Kidney epithelial cell (primary cell): Measurements from ENCODE around the gene AGR3. TPM values are rescaled to one million over a fixed set of nuclear protein-coding genes. Genes with fewer than 3 reads are reported as not detected.
A peak's percentile ranks its signal among the peaks of the same experiment; 100 is the strongest.

Source experiments
- DNase-seq: peaks from one replicate; pipeline ENCODE4 v3.0.0-alpha.2; 2010; ENCODE audit warnings: low read depth
- H3K27me3 ChIP-seq: 2 replicates; pipeline ENCODE4 v1.6.0; 2011; ENCODE audit warnings: low read length; ENCODE audit not compliant: control insufficient read depth, insufficient read depth
- H3K36me3 ChIP-seq: 2 replicates; pipeline ENCODE4 v1.5.1; 2011; ENCODE audit warnings: low read length; ENCODE audit not compliant: control insufficient read depth, insufficient read depth
- H3K4me3 ChIP-seq: 2 replicates; pipeline ENCODE4 v1.5.1; 2011; ENCODE audit warnings: low read depth, mild to moderate bottlenecking, control low read depth, low read length
- total RNA-seq: library from RNA; depleted of rRNA; stranded (reverse); fragments of >200 nt; gene quantifications from 2 replicates; pipeline ENCODE4 v1.2.3, GENCODE V29; 2015
- TF ChIP-seq, protein P1 (sequence below): IDR thresholded peaks from 2 replicates; pipeline ENCODE4 v1.5.1; 2011; ENCODE audit warnings: mild to moderate bottlenecking, moderate library complexity, low read length, control low read depth, inconsistent platforms; ENCODE audit not compliant: insufficient read depth, poor library complexity, severe bottlenecking

The AGR3 gene
- total RNA-seq, 1 donor from 2014 or later, result not detected

DNA sequence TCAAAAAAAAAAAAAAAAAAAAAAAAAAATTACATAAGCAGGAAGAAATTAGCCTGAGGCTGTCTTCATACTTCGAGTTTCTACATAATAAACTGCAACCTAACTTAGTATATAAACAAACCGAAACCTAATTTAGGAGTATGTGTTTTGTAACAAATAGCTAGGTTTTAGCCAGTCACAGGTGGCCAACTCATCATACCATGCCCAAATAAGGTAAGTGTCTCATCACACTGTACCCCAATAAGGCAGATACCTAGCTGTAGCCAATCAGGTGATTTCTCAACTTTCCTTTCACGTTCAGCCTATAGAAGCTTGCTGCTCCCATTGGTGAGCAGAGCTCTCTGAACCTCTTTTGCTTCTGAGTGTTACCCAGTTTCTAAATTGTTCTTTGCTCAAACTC is 63.1 kb downstream of the AGR3 start:
- no peak for DNase-seq
- TF ChIP-seq, protein P1, sequence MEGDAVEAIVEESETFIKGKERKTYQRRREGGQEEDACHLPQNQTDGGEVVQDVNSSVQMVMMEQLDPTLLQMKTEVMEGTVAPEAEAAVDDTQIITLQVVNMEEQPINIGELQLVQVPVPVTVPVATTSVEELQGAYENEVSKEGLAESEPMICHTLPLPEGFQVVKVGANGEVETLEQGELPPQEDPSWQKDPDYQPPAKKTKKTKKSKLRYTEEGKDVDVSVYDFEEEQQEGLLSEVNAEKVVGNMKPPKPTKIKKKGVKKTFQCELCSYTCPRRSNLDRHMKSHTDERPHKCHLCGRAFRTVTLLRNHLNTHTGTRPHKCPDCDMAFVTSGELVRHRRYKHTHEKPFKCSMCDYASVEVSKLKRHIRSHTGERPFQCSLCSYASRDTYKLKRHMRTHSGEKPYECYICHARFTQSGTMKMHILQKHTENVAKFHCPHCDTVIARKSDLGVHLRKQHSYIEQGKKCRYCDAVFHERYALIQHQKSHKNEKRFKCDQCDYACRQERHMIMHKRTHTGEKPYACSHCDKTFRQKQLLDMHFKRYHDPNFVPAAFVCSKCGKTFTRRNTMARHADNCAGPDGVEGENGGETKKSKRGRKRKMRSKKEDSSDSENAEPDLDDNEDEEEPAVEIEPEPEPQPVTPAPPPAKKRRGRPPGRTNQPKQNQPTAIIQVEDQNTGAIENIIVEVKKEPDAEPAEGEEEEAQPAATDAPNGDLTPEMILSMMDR, result no peak
- no peaks in the 10 kb centered on the region for H3K36me3 ChIP-seq
- no peak overlapping the region for H3K4me3 ChIP-seq
- H3K27me3 ChIP-seq, result no peaks in the 10 kb centered on the region

DNA sequence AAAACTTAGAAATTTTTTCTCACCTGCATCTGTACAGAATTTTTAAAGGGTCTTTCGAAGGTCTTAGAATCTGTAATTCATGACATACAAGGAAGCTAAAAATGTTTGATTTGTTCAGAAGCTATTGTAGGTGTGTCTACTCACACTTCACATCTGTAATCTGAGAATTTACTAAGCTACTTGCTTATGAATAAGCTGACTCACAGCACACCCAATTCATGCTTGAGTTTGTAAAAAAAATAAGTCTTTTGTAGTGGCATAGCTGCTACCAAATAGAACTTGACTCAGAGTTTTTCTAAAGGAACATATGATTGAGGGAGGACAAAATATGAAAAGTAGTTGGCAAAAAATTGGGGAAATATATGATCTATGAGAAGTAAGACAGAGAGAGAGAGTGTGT is 64.2 kb downstream of the AGR3 start:
- H3K36me3 ChIP-seq, result no peaks in the 10 kb centered on the region
- H3K4me3 ChIP-seq, result no peak overlapping the region
- H3K27me3 ChIP-seq, result no peaks in the 10 kb centered on the region
- TF ChIP-seq, protein P1, result no peak
- peak; percentile 74 for DNase-seq

DNA sequence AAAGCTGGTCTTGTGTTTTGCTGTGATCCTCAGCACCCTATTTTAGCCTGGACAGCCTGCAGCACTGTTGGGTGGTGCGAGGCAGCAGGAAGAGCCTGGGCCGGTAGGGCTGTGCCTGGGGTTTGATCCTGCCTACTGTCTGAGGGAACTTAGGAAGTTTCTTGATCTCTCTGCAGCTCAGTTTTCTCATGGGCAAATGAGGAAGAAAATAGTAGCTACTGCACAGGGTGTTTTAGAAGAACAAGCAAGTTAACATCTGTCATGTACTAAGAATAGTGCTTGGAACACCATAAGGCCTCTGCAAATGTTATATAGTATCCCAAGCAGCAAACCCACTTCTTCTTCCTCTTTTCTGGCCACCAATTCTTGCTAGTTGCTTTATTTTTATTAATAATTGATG is 65.0 kb downstream of the AGR3 start:
- Histone ChIP-seq H3K27me3 (no peaks in the 10 kb centered on the region), H3K4me3 (no peak overlapping the region), H3K36me3 (no peaks in the 10 kb centered on the region)
- no peak for DNase-seq
- TF ChIP-seq, protein P1, result no peak

DNA sequence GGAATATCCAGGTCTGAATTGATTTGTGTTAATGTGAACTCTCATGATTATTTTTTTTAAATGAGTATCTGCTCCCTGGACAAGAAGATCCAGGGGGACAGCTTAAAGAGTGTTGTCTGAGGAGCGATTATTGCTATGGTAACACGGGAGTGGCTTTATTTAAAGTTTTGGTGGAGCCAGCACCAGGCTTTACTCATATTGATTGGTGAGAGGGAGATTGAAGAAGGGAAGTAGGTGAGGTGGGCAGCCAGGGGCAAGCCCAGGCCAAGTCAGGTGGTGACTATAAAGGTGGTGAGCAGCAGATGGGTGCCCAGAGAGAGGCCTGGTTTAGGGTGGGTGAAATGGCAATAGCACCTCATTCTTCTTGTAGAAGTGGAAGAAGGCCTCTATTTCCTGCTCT is 66.8 kb downstream of the AGR3 start:
- DNase-seq, result no peak
- Histone ChIP-seq H3K4me3 (no peak overlapping the region), H3K27me3 (no peaks in the 10 kb centered on the region), H3K36me3 (no peaks in the 10 kb centered on the region)
- TF ChIP-seq, protein P1, result no peak

DNA sequence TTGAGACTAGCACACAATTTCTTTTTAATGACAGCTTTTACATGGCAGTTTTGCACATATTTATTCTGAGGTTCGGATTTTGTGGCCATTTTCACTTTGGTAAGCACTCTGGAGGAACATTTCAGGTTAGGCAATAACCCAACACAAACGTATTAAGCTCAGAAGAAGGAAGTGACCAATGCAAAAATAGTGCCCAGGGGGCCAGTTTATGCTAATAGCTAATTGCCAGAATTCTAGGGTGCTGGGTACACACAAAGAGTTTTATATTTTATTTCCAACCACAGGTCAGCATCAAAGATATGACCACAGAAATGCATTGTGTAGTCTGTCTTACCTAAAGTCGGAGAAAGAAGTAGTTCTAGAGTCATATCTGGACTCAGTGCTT is 68.6 kb downstream of the AGR3 start:
- TF ChIP-seq, protein P1, result no peak
- Histone ChIP-seq H3K4me3 (no peak overlapping the region), H3K36me3 (no peaks in the 10 kb centered on the region), H3K27me3 (no peaks in the 10 kb centered on the region)
- no peak for DNase-seq

DNA sequence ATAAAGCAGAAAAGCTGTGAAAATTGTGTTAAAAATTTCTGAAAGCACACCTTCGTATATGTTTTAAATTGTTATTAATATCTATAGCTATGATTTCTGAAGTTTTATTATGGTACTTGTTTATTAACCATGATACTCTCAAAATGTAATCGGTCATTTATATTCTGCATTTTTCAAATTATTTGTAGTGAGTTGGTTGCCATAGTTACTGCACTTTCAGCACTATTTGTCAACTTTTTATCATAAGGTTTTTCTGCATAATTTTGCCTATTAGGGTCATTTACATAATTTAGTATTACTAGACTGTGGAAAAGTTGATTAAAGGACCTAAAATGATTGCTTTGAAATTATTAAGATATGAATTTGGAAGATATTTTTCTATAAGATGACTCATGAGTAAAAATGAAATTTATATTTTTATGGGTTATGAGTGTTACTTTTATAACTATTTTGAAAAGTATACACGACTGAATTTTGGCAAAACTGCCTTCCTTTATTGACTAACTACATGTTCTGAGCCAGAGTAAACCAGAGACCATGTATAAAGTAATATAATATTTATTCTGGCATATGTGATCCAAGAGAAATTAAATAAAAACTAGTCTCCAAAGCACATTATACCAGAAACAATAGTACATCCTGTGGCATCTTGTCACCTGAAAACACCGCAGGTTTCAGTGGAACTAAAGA is 69.1 kb downstream of the AGR3 start:
- TF ChIP-seq, protein P1, result no peak
- DNase-seq, result no peak
- H3K4me3 ChIP-seq, result no peak overlapping the region
- no peaks in the 10 kb centered on the region for H3K36me3 ChIP-seq
- no peaks in the 10 kb centered on the region for H3K27me3 ChIP-seq
